Keratinocyte (primary cell): ENCODE results near the gene ECE1.

Experiments
- EZH2 ChIP-seq: IDR thresholded peaks from one replicate; pipeline ENCODE4 v1.6.1; 2012; ENCODE audit warnings: inconsistent platforms, mild to moderate bottlenecking, low read length, moderate library complexity
- TF ChIP-seq, protein P1 (sequence below), 3 experiments: IDR thresholded peaks in 1 of 3; conservative IDR thresholded peaks in 1 of 3; optimal IDR thresholded peaks in 1 of 3; 2 replicates in 2 of 3; 3 replicates in 1 of 3; pipeline versions ENCODE3 to v1.5.1; 2011; ENCODE audit warnings: low read length in 3 of 3, mild to moderate bottlenecking in 3 of 3, moderate library complexity in 2 of 3, control low read depth in 1 of 3, inconsistent platforms in 1 of 3; ENCODE audit not compliant: insufficient read depth in 2 of 3; ENCODE audit errors: extremely low read depth in 1 of 3

- TF ChIP-seq EZH2, result no peak
- TF ChIP-seq, protein P1, sequence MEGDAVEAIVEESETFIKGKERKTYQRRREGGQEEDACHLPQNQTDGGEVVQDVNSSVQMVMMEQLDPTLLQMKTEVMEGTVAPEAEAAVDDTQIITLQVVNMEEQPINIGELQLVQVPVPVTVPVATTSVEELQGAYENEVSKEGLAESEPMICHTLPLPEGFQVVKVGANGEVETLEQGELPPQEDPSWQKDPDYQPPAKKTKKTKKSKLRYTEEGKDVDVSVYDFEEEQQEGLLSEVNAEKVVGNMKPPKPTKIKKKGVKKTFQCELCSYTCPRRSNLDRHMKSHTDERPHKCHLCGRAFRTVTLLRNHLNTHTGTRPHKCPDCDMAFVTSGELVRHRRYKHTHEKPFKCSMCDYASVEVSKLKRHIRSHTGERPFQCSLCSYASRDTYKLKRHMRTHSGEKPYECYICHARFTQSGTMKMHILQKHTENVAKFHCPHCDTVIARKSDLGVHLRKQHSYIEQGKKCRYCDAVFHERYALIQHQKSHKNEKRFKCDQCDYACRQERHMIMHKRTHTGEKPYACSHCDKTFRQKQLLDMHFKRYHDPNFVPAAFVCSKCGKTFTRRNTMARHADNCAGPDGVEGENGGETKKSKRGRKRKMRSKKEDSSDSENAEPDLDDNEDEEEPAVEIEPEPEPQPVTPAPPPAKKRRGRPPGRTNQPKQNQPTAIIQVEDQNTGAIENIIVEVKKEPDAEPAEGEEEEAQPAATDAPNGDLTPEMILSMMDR (optimal IDR thresholded peaks at IDR 0.05 in 1 of 3, IDR thresholded peaks at IDR 0.05 in 1 of 3, conservative IDR thresholded peaks at IDR 0.05 in 1 of 3; ENCODE audit: extremely low read depth in 1 of 3, insufficient read depth in 2 of 3, low read length in 3 of 3), result no peak
These were observed 11.7 kb upstream of the ECE1 start for GRCh38 chr1:21301794-21302440.
